ENCODE results near the gene LRRC34.
A peak's percentile ranks its signal among the peaks of the same experiment; 100 is the strongest.

LRRC34 gene

GRCh38 chr3:169764882-169765612, 47.7 kb downstream of the LRRC34 start, which contains the start of gene TERC:
Gene TERC, minus strand, starts transcription at chr3:169765060.
- DNase-seq, result peak; percentile 96 to 97

- DNase-seq, result peak; percentile 39 to 65
These were observed 48.3 kb downstream of the LRRC34 start for GRCh38 chr3:169764312-169764881.

- no peak for DNase-seq
These were observed 52.2 kb downstream of the LRRC34 start for GRCh38 chr3:169760479-169760878.

- no peak for DNase-seq
These were observed 53.4 kb downstream of the LRRC34 start for GRCh38 chr3:169759256-169759655.

- no peak for DNase-seq
These were observed 54.2 kb downstream of the LRRC34 start for GRCh38 chr3:169758359-169758994.

- DNase-seq, result no peak
These were observed 57.2 kb downstream of the LRRC34 start for GRCh38 chr3:169755488-169755887.

- no peak for DNase-seq
These were observed 58.0 kb downstream of the LRRC34 start for GRCh38 chr3:169754711-169755110.

- no peak for DNase-seq
These were observed 60.8 kb downstream of the LRRC34 start for GRCh38 chr3:169751875-169752274.

GRCh38 chr3:169750665-169751064, 62.0 kb downstream of the LRRC34 start:
- DNase-seq, result no peak

- DNase-seq, result no peak
These were observed 64.0 kb downstream of the LRRC34 start for GRCh38 chr3:169748670-169749069.

- DNase-seq, result no peak
These were observed 65.8 kb downstream of the LRRC34 start for GRCh38 chr3:169746924-169747323.

- DNase-seq, result peak in 1 of 2 experiments; percentile 25
These were observed 68.2 kb downstream of the LRRC34 start for GRCh38 chr3:169744366-169745054.
